H9 (cell line): ENCODE data around the gene ARHGAP9. TPM values are rescaled to one million over a fixed set of nuclear protein-coding genes. Genes with fewer than 3 reads are reported as not detected.
"Not testable (repeated sequence)": the region's sequence is repeated elsewhere in the genome, so short reads cannot be mapped to it uniquely, and the experiment has no call there.

Experiments used
- DNase-seq: peaks from one replicate; pipeline ENCODE4 v3.0.0-alpha.2; 2017
- H2AFZ ChIP-seq: one replicate; pipeline ENCODE4 v1.6.1; 2013; ENCODE audit warnings: mild to moderate bottlenecking, low read length, control low read depth, moderate library complexity
- H2AK5ac ChIP-seq: 2 replicates; pipeline ENCODE4 v1.6.1; 2013; ENCODE audit warnings: low read length, control low read depth, mixed read lengths; ENCODE audit not compliant: insufficient read length
- H2BK120ac ChIP-seq: one replicate; pipeline ENCODE4 v1.6.1; 2013; ENCODE audit warnings: low read depth, mild to moderate bottlenecking, low read length, control low read depth, inconsistent platforms; ENCODE audit not compliant: poor library complexity, severe bottlenecking
- H2BK12ac ChIP-seq: 2 replicates; pipeline ENCODE4 v1.6.1; 2013; ENCODE audit warnings: low read length, control low read depth, mixed read lengths, low read depth; ENCODE audit not compliant: insufficient read length
- H2BK15ac ChIP-seq: 2 replicates; pipeline ENCODE4 v1.6.1; 2013; ENCODE audit warnings: low read depth, low read length, control low read depth
- H2BK20ac ChIP-seq: one replicate; pipeline ENCODE4 v1.6.1; 2013; ENCODE audit warnings: low read depth, mild to moderate bottlenecking, low read length, control low read depth, inconsistent platforms; ENCODE audit not compliant: poor library complexity, severe bottlenecking
- H2BK5ac ChIP-seq: 2 replicates; pipeline ENCODE4 v1.6.1; 2013; ENCODE audit warnings: low read length, control low read depth, mixed read lengths; ENCODE audit not compliant: insufficient read length
- H3K14ac ChIP-seq: 2 replicates; pipeline ENCODE4 v1.6.1; 2013; ENCODE audit warnings: low read length, control low read depth; ENCODE audit not compliant: insufficient read depth
- H3K18ac ChIP-seq: 2 replicates; pipeline ENCODE4 v1.6.1; 2013; ENCODE audit warnings: low read depth, mild to moderate bottlenecking, mixed read lengths, low read length, control low read depth; ENCODE audit not compliant: insufficient read length
- H3K23ac ChIP-seq: 2 replicates; pipeline ENCODE4 v1.6.1; 2013; ENCODE audit warnings: low read length, control low read depth, mixed read lengths, low read depth; ENCODE audit not compliant: insufficient read length
- H3K23me2 ChIP-seq: 2 replicates; pipeline ENCODE4 v1.6.1; 2013; ENCODE audit warnings: low read depth, mild to moderate bottlenecking, mixed read lengths, low read length, control low read depth; ENCODE audit not compliant: insufficient read length, poor library complexity, severe bottlenecking
- H3K27ac ChIP-seq: 2 replicates; pipeline ENCODE4 v1.5.1; 2013; ENCODE audit warnings: low read length, control low read depth, mixed read lengths, low read depth; ENCODE audit not compliant: insufficient read length
- H3K27me3 ChIP-seq: 2 replicates; pipeline ENCODE4 v1.6.1; 2013; ENCODE audit warnings: low read length, control low read depth, inconsistent platforms; ENCODE audit not compliant: insufficient read depth
- H3K4ac ChIP-seq: 2 replicates; pipeline ENCODE4 v1.6.1; 2013; ENCODE audit warnings: low read depth, mild to moderate bottlenecking, control low read depth, inconsistent platforms, low read length, moderate library complexity
- H3K4me1 ChIP-seq: 2 replicates; pipeline ENCODE4 v1.6.1; 2013; ENCODE audit warnings: low read length, control low read depth, inconsistent platforms; ENCODE audit not compliant: insufficient read depth
- H3K4me2 ChIP-seq: 2 replicates; pipeline ENCODE4 v1.6.1; 2013; ENCODE audit warnings: low read length, control low read depth, mixed read lengths; ENCODE audit not compliant: insufficient read length, insufficient read depth
- H3K56ac ChIP-seq: 2 replicates; pipeline ENCODE4 v1.6.1; 2013; ENCODE audit warnings: low read depth, mild to moderate bottlenecking, mixed read lengths, low read length, control low read depth; ENCODE audit not compliant: insufficient read length
- H3K79me1 ChIP-seq: 2 replicates; pipeline ENCODE4 v1.6.1; 2013; ENCODE audit warnings: low read depth, mild to moderate bottlenecking, moderate library complexity, low read length, control low read depth, inconsistent platforms; ENCODE audit not compliant: insufficient read depth, poor library complexity, severe bottlenecking
- H3K79me2 ChIP-seq: 2 replicates; pipeline ENCODE4 v1.6.1; 2013; ENCODE audit warnings: low read length, control low read depth, inconsistent platforms; ENCODE audit not compliant: insufficient read depth
- H3K9ac ChIP-seq: 2 replicates; pipeline ENCODE4 v1.6.1; 2013; ENCODE audit warnings: low read length, control low read depth, mixed read lengths; ENCODE audit not compliant: insufficient read length; ENCODE audit errors: extremely low read depth
- H3K9me3 ChIP-seq: one replicate; pipeline ENCODE4 v1.6.1; 2013; ENCODE audit warnings: low read depth, low read length, inconsistent platforms; ENCODE audit not compliant: control insufficient read depth
- H3T11ph ChIP-seq: one replicate; pipeline ENCODE4 v1.6.1; 2013; ENCODE audit warnings: mild to moderate bottlenecking, low read length, control low read depth, inconsistent platforms
- H4K20me1 ChIP-seq: one replicate; pipeline ENCODE4 v1.6.1; 2013; ENCODE audit not compliant: control insufficient read depth, insufficient read length, insufficient read depth
- H4K5ac ChIP-seq: 2 replicates; pipeline ENCODE4 v1.6.1; 2013; ENCODE audit warnings: low read depth, mild to moderate bottlenecking, mixed read lengths, low read length, control low read depth; ENCODE audit not compliant: insufficient read length
- H4K8ac ChIP-seq: replicated peaks from 2 replicates; pipeline ENCODE4 v1.6.1; 2013; ENCODE audit warnings: low read length, control low read depth, mixed read lengths, low read depth; ENCODE audit not compliant: insufficient read length
- H4K91ac ChIP-seq: 2 replicates; pipeline ENCODE4 v1.6.1; 2013; ENCODE audit warnings: low read depth, mild to moderate bottlenecking, moderate library complexity, mixed read lengths, low read length, control low read depth; ENCODE audit not compliant: insufficient read length
- H3K27ac Mint-ChIP-seq, 3 experiments: 2 replicates in 2 of 3; 3 replicates in 1 of 3; pipeline ENCODE4 v1.8.0; 2020 to 2021; ENCODE audit warnings: mixed read lengths in 3 of 3, mild to moderate bottlenecking in 1 of 3, moderate library complexity in 1 of 3
- H3K27me3 Mint-ChIP-seq: 2 replicates; pipeline ENCODE4 v1.8.0; 2021; ENCODE audit warnings: low read depth, mild to moderate bottlenecking, moderate library complexity, mixed read lengths
- H3K36me3 Mint-ChIP-seq, 3 experiments: 2 replicates in 2 of 3; 3 replicates in 1 of 3; pipeline ENCODE4 v1.8.0; 2020 to 2021; ENCODE audit warnings: low read depth in 3 of 3, mixed read lengths in 3 of 3; ENCODE audit not compliant: insufficient read depth in 1 of 3
- H3K4me1 Mint-ChIP-seq, 2 experiments: 2 replicates each; pipeline ENCODE4 v1.8.0; 2020; ENCODE audit warnings: mixed read lengths in 2 of 2
- H3K4me3 Mint-ChIP-seq, 2 experiments: 2 replicates in 1 of 2; 3 replicates in 1 of 2; pipeline ENCODE4 v1.8.0; 2020 to 2021; ENCODE audit warnings: mild to moderate bottlenecking in 2 of 2, mixed read lengths in 2 of 2, moderate library complexity in 1 of 2
- H3K9me3 Mint-ChIP-seq, 2 experiments: 2 replicates in 1 of 2; 3 replicates in 1 of 2; pipeline ENCODE4 v1.8.0; 2020; ENCODE audit warnings: mild to moderate bottlenecking in 2 of 2, mixed read lengths in 2 of 2, moderate library complexity in 1 of 2
- WGBS: extraction: QIAGEN DNeasy Blood & Tissue Kit; methylation state at CpG from one replicate; pipeline ENCODE4 v1.1.7; 2013; ENCODE audit warnings: missing lambda C conversion rate, low lambda C conversion rate, mixed read lengths; ENCODE audit not compliant: insufficient read length; ENCODE audit errors: extremely low coverage; 5-methylcytosine and 5-hydroxymethylcytosine counted together
- total RNA-seq: library from RNA; stranded (reverse); gene quantifications from 2 replicates; pipeline ENCODE4 v1.2.1, GENCODE V29; 2021

The ARHGAP9 gene
- total RNA-seq, 1 experiment from 2014 or later: 3.7 TPM

DNA sequence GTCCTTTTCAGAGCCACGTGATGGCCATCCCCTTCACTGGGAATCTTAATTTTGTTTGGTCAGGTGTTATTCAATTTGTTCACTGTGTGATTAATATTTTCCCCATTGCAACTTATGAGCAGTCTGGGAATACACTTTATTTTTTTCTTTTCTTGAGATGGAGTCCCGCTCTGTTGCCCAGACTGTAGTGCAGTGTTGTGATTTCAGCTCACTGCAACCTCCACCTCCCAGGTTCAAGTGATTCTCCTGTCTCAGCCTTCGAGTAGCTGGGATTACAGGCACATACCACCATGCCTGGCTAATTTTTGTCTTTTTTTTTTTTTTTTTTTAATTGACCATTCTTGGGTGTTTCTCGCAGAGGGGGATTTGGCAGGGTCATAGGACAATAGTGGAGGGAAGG is 26.9 kb upstream of the ARHGAP9 start:
- H3K18ac ChIP-seq, H3K79me1 ChIP-seq, H4K20me1 ChIP-seq, H4K5ac ChIP-seq, H2BK120ac ChIP-seq, H3K4me1 ChIP-seq, H3K9ac ChIP-seq, H3K4me1 Mint-ChIP-seq, H2BK12ac ChIP-seq, H2BK5ac ChIP-seq, H4K8ac ChIP-seq, H3K9me3 Mint-ChIP-seq, DNase-seq, H3K27me3 Mint-ChIP-seq, H3K14ac ChIP-seq, H3K4me3 Mint-ChIP-seq, H3K27ac Mint-ChIP-seq, H3K9me3 ChIP-seq, H3K23me2 ChIP-seq, H3K56ac ChIP-seq, H3K27me3 ChIP-seq, H2AFZ ChIP-seq, H3K27ac ChIP-seq, H2BK15ac ChIP-seq, H2AK5ac ChIP-seq, H3K4me2 ChIP-seq, H3K79me2 ChIP-seq, H3K23ac ChIP-seq, H3K4ac ChIP-seq, H2BK20ac ChIP-seq, H4K91ac ChIP-seq, H3T11ph ChIP-seq: not testable (repeated sequence)
- H3K36me3 Mint-ChIP-seq: peaks cover 67 to 85% (median 73%) of the 10 kb centered on the region in 3 experiments
- WGBS: no CpG with 5 or more reads among the region's 4 CpGs

DNA sequence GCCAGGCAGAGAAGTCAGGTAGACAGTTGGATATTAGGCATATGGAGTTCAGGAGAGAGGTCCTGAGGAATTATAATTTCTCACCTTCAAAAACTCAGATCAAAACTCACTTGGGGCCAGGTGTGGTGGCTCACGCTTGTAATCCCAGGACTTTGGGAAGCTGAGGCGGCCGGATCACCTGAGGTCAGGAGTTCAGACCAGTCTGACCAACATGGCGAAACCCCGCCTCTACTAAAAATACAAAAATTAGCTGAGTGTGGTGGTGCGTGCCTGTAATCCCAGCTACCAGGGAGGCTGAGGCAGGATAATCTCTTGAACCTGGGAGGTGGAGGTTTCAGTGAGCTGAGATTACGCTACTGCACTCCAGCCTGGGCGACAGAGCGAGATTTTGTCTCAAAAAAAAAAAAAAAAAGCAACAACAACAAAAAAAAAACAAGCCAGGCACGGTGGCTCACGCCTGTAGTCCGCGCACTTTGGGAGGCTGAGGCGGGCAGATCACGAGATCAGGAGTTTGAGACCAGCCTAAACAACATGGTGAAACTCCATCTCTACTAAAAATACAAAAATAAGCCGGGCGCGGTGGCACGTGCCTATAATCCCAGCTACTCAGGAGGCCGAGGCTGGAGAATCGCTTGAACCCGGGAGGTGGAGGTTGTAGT is 22.8 kb upstream of the ARHGAP9 start:
- H4K20me1 ChIP-seq, H2AK5ac ChIP-seq, H3K27me3 Mint-ChIP-seq, H3T11ph ChIP-seq, H2BK120ac ChIP-seq, DNase-seq, H3K9me3 ChIP-seq, H2BK15ac ChIP-seq, H4K91ac ChIP-seq, H3K14ac ChIP-seq, H3K9me3 Mint-ChIP-seq, H3K23ac ChIP-seq, H2BK12ac ChIP-seq, H2BK5ac ChIP-seq, H3K4ac ChIP-seq, H3K9ac ChIP-seq, H3K56ac ChIP-seq, H3K23me2 ChIP-seq, H3K27ac ChIP-seq, H3K4me2 ChIP-seq, H3K4me3 Mint-ChIP-seq, H2AFZ ChIP-seq, H3K27ac Mint-ChIP-seq, H3K79me1 ChIP-seq, H4K8ac ChIP-seq, H4K5ac ChIP-seq, H3K4me1 Mint-ChIP-seq, H3K4me1 ChIP-seq, H3K27me3 ChIP-seq, H2BK20ac ChIP-seq, H3K18ac ChIP-seq, H3K79me2 ChIP-seq: not testable (repeated sequence)
- WGBS: no CpG with 5 or more reads among the region's 22 CpGs
- peaks cover 78 to 90% (median 85%) of the 10 kb centered on the region in 3 experiments for H3K36me3 Mint-ChIP-seq
